Measurements from ENCODE around the gene TMEM59.

TMEM59 gene

GRCh38 chr1:54016343-54017282 is 36.4 kb downstream of the TMEM59 start:
- no peak for DNase-seq (ENCODE audit: insufficient read length, low spot score)
- TF ChIP-seq CTCF (IDR thresholded peaks at IDR 0.05; ENCODE audit: insufficient read depth, missing control alignments), result no peak
- FAIRE-seq, result no peak

- DNase-seq (ENCODE audit: insufficient read length, low spot score) (no peak), FAIRE-seq (no peak)
- no peak for TF ChIP-seq CTCF (IDR thresholded peaks at IDR 0.05; ENCODE audit: insufficient read depth, missing control alignments)
Measured at GRCh38 chr1:54014009-54014629, 38.9 kb downstream of the TMEM59 start.

GRCh38 chr1:54013393-54014008 is 39.5 kb downstream of the TMEM59 start:
- DNase-seq (ENCODE audit: insufficient read length, low spot score), result no peak
- TF ChIP-seq CTCF (IDR thresholded peaks at IDR 0.05; ENCODE audit: insufficient read depth, missing control alignments), result no peak
- FAIRE-seq, result no peak

GRCh38 chr1:54012863-54013262 is 40.1 kb downstream of the TMEM59 start:
- TF ChIP-seq CTCF (IDR thresholded peaks at IDR 0.05; ENCODE audit: insufficient read depth, missing control alignments), result no peak
- FAIRE-seq, result no peak
- no peak for DNase-seq (ENCODE audit: insufficient read length, low spot score)

- no peak for FAIRE-seq
- no peak for TF ChIP-seq CTCF (IDR thresholded peaks at IDR 0.05; ENCODE audit: insufficient read depth, missing control alignments)
- DNase-seq (ENCODE audit: insufficient read length, low spot score), result no peak
Measured at GRCh38 chr1:54012008-54012325, 41.0 kb downstream of the TMEM59 start.

- no peak for TF ChIP-seq CTCF (IDR thresholded peaks at IDR 0.05; ENCODE audit: insufficient read depth, missing control alignments)
- FAIRE-seq, result no peak
- DNase-seq (ENCODE audit: insufficient read length, low spot score), result no peak
Measured at GRCh38 chr1:54011316-54012007, 41.5 kb downstream of the TMEM59 start.
